Neural crest cell (in vitro differentiated cells): ENCODE measurements around the gene PHLDB2. TPM values are rescaled to one million over a fixed set of nuclear protein-coding genes. Genes with fewer than 3 reads are reported as not detected.

Experiments used
- DNase-seq: peaks from one replicate; pipeline ENCODE4 v3.0.0; 2021; ENCODE audit warnings: low read depth, mixed read lengths, low spot score
- H3K27ac Mint-ChIP-seq: one replicate; pipeline ENCODE4 v1.8.0; 2021; ENCODE audit warnings: mild to moderate bottlenecking, mixed read lengths; ENCODE audit not compliant: unreplicated experiment
- H3K27me3 Mint-ChIP-seq: 2 replicates; pipeline ENCODE4 v1.8.0; 2021; ENCODE audit warnings: low read depth, mild to moderate bottlenecking, mixed read lengths
- H3K36me3 Mint-ChIP-seq: 2 replicates; pipeline ENCODE4 v1.8.0; 2021; ENCODE audit warnings: low read depth, mild to moderate bottlenecking, mixed read lengths
- H3K4me1 Mint-ChIP-seq: 2 replicates; pipeline ENCODE4 v1.8.0; 2021; ENCODE audit warnings: mixed read lengths
- H3K4me3 Mint-ChIP-seq: one replicate; pipeline ENCODE4 v1.8.0; 2021; ENCODE audit warnings: mild to moderate bottlenecking, mixed read lengths
- H3K9me3 Mint-ChIP-seq: 2 replicates; pipeline ENCODE4 v1.8.0; 2021; ENCODE audit warnings: mixed read lengths
- total RNA-seq: library from RNA; stranded (reverse); gene quantifications from 2 replicates; pipeline ENCODE4 v1.2.1, GENCODE V29; 2021
- TF ChIP-seq, protein P1 (sequence below): fragments of 200-600 bp; sonication (generic); conservative IDR thresholded peaks from 2 replicates; pipeline ENCODE4 v1.5.0; 2021; ENCODE audit warnings: antibody characterized with exemption, mild to moderate bottlenecking

The PHLDB2 gene
- total RNA-seq, 1 donor from 2014 or later, result 49.0 TPM

DNA sequence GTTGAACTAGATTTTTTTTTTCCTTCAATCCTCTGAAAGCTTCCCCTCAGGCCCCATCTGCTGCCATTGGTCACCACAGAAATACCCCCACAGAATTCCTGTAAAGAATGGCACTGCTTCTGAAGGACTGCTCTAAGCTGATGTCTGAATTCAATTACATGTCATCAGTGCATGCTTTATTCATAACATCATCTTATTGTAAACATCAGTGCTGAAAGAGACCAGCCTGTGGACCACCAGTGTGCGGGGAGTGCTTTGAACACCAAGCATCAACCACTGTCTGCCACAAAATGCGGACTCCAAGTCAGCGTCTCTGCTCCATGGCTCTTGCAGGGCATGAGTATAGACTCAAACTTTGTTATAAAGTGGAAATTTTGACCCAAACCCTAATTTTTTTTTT lies 11.6 kb downstream of the PHLDB2 start:
- H3K9me3 Mint-ChIP-seq, result no peaks in the 10 kb centered on the region
- H3K36me3 Mint-ChIP-seq, result peaks cover 3% of the 10 kb centered on the region
- no peaks in the 10 kb centered on the region for H3K27me3 Mint-ChIP-seq
- no peak for DNase-seq
- H3K4me3 Mint-ChIP-seq, result peak overlapping the region; percentile 7
- peaks cover 62% of the 10 kb centered on the region for H3K4me1 Mint-ChIP-seq
- TF ChIP-seq, protein P1, sequence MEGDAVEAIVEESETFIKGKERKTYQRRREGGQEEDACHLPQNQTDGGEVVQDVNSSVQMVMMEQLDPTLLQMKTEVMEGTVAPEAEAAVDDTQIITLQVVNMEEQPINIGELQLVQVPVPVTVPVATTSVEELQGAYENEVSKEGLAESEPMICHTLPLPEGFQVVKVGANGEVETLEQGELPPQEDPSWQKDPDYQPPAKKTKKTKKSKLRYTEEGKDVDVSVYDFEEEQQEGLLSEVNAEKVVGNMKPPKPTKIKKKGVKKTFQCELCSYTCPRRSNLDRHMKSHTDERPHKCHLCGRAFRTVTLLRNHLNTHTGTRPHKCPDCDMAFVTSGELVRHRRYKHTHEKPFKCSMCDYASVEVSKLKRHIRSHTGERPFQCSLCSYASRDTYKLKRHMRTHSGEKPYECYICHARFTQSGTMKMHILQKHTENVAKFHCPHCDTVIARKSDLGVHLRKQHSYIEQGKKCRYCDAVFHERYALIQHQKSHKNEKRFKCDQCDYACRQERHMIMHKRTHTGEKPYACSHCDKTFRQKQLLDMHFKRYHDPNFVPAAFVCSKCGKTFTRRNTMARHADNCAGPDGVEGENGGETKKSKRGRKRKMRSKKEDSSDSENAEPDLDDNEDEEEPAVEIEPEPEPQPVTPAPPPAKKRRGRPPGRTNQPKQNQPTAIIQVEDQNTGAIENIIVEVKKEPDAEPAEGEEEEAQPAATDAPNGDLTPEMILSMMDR, result no peak
- H3K27ac Mint-ChIP-seq, result no peak overlapping the region

DNA sequence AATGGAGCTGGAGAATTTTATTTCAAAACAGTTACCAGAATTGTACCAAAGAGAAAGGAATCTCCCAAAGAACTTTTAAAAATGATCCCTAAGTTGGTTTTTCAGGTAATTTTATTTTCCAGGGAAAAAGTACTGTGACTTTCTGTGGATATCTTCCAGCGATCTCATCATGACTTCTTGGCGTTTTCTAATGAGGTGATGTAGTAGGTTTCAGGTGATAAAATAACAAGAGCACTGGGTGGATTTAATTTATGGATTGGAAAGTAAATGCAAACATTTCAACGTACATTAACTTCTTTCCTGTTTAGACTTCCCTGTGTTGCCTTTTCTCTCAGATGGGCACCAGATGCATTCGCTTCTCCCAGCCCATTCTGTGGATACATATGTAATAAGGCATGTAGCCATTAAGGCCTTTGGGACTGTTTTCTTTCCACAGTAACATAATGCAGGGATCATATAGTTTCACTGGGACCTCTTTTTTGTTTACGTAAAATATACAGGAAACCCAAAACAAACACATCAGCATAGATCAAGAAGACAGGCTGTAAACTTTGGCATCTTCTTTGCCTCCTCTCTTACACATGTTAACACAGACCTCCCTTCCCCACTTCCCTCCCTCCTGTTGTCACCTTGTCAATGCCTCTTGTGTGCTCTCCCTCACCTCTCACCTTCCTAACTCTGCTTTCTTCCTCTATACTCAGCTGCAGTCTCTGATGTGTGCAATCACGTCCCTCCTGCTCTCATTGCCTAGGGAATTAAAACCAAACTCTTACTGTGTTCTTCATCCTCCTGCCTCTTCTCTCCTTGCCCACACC lies 13.0 kb downstream of the PHLDB2 start:
- Mint-ChIP-seq H3K27me3 (no peaks in the 10 kb centered on the region), H3K27ac (peak overlapping the region; percentile 23), H3K9me3 (no peaks in the 10 kb centered on the region), H3K36me3 (peaks cover 4% of the 10 kb centered on the region), H3K4me1 (peaks cover 54% of the 10 kb centered on the region), H3K4me3 (peak overlapping the region; percentile 1)
- DNase-seq, result no peak
- TF ChIP-seq, protein P1, result no peak

DNA sequence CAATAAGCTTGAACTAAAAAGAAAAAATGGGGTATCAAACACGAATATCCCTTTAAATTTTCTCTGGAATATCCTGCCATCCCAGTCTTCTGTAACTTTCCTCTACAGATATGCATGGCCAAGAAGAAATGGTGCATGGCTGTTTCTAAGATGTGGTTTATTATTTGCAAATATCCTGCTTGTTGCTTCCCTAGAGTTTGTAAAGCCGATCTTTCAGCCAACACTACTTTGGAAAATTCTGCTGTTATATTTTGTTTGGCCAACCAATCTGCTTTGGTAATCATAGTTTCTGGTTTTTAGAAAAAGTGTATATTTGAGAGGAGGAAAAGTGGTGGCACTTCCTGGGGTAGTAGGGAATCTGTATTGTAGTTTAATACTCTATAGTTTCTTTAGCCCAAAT lies 13.9 kb downstream of the PHLDB2 start:
- TF ChIP-seq, protein P1, result no peak
- Mint-ChIP-seq H3K9me3 (no peaks in the 10 kb centered on the region), H3K27ac (no peak overlapping the region), H3K4me1 (peaks cover 53% of the 10 kb centered on the region), H3K4me3 (no peak overlapping the region), H3K27me3 (no peaks in the 10 kb centered on the region), H3K36me3 (peaks cover 9% of the 10 kb centered on the region)
- no peak for DNase-seq

DNA sequence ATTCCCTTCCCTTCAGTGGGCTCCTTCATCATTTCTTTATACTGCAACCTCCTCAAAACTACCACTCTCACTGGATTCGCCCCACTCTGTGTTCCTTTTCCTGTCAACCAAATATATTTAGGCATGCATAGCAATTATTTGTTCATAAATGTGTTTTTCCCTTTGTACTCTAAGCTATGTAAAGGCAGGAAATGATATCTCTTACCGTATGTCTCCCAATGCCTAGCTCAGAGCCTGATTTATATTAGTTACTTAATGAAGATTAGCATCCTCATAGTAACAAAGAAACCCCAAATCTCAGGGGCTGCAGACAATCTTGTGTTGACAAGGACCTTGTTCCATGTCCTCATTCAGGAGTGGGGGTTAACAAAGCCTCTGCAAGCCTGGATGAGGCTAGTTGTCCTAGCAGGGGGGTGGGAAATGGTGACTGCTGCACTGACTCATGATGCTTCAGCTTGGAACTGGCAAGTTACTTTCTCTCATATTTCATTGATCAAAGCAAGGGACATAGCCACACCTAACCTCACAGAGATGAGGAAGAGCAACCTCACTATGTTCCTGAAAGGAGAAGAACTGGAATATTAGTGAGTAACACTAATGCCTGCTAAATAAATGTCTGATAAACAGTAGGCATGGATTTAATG lies 15.2 kb downstream of the PHLDB2 start:
- H3K36me3 Mint-ChIP-seq, result peaks cover 17% of the 10 kb centered on the region
- H3K4me3 Mint-ChIP-seq, result no peak overlapping the region
- H3K9me3 Mint-ChIP-seq, result peaks cover 4% of the 10 kb centered on the region
- no peaks in the 10 kb centered on the region for H3K27me3 Mint-ChIP-seq
- no peak for DNase-seq
- TF ChIP-seq, protein P1, result no peak
- peaks cover 43% of the 10 kb centered on the region for H3K4me1 Mint-ChIP-seq
- no peak overlapping the region for H3K27ac Mint-ChIP-seq

DNA sequence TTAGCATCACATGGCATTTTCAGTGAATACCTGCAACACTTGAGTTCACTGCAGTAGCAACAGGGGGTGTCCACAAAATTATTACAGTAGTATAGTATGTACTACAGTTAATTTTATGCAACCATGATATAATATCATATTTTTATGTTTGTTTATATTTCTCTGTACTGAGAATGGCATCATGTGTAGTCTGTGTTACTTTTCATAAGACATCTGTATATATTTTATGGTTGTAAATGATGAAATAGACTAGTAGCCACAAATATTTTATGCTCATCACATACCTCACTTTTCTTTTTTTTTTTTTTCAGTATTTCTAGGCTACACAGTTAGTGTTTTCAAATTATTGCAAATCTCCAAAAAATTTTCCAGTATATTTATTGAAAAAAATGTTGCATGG lies 22.4 kb downstream of the PHLDB2 start:
- Mint-ChIP-seq H3K36me3 (peaks cover 46% of the 10 kb centered on the region), H3K27ac (no peak overlapping the region), H3K27me3 (no peaks in the 10 kb centered on the region), H3K4me3 (no peak overlapping the region), H3K9me3 (peaks cover 11% of the 10 kb centered on the region), H3K4me1 (peaks cover 30% of the 10 kb centered on the region)
- TF ChIP-seq, protein P1, result no peak
- no peak for DNase-seq
